AG09309 (cell line): ENCODE measurements around the gene CPNE7.

Experiments used
- DNase-seq: peaks from one replicate; pipeline ENCODE4 v3.0.0-alpha.2; 2010; ENCODE audit warnings: low read depth
- H3K4me3 ChIP-seq: 2 replicates; pipeline ENCODE4 v1.5.1; 2011; ENCODE audit warnings: mild to moderate bottlenecking, low read depth, low read length, moderate library complexity; ENCODE audit not compliant: control insufficient read depth
- TF ChIP-seq, protein P1 (sequence below): IDR thresholded peaks from 2 replicates; pipeline ENCODE4 v1.5.1; 2011; ENCODE audit warnings: mild to moderate bottlenecking, low read depth, low read length, inconsistent platforms; ENCODE audit not compliant: insufficient read depth, control insufficient read depth; ENCODE audit errors: missing control alignments

The CPNE7 gene

DNA sequence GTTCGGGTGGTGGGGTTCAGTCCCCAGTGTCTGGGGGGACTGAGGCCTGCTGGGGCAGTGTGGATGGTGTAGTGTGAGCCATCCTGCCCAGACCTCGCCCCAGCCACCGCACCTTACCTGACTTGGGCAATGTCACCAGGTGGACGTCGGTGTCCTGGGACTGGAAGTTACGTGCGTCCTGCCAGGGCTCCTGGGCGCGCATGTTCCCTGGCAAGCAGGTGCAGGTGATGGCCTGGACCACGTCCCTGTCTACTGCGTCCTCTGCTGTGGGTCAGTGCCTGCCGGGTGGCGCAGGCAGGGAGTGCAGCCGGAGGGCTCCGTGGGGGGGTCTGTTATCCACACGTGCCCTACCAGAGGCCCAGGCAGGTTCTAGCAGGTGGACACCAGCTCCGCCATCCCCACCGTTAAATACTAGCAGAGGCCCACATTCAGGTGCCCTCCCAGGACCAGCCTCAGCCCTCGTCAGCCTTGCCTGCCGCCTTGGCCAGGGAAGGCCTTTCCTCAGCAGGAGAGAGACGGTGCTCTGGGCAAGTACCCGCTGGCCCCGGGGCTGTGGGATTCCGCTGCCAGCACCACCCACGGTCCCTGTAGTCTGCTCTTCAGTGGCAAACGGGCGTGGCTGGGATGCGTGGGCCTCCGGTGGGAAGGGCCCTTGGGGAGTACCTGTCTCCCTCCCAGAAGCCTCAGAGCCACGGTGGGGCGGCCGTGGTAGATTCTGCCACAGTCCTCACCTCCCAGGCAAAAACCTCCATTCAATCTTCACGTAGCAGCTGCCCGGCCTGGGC is 29.8 kb downstream of the CPNE7 start:
- no peak for DNase-seq
- H3K4me3 ChIP-seq = no peak overlapping the region
- TF ChIP-seq, protein P1, sequence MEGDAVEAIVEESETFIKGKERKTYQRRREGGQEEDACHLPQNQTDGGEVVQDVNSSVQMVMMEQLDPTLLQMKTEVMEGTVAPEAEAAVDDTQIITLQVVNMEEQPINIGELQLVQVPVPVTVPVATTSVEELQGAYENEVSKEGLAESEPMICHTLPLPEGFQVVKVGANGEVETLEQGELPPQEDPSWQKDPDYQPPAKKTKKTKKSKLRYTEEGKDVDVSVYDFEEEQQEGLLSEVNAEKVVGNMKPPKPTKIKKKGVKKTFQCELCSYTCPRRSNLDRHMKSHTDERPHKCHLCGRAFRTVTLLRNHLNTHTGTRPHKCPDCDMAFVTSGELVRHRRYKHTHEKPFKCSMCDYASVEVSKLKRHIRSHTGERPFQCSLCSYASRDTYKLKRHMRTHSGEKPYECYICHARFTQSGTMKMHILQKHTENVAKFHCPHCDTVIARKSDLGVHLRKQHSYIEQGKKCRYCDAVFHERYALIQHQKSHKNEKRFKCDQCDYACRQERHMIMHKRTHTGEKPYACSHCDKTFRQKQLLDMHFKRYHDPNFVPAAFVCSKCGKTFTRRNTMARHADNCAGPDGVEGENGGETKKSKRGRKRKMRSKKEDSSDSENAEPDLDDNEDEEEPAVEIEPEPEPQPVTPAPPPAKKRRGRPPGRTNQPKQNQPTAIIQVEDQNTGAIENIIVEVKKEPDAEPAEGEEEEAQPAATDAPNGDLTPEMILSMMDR = no peak

DNA sequence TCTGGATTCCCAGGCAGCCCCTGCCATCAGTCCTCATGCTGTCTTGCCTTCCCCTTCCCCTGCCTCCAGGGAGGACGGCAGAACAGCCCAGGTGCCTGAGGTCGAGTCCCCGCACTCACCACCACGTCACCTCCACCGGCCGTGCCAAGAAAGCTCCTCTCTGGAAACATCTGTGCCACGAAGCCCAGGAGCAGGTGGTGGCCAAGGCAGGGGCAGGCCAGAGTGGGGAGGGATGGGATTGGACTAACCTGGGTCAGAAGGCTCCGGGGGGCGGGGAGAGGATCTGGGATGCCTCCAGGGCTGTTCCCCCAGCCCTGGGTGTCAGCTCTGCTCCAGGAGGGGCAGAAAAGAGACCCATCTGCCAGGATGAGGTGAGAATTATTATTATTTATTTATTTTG is 30.4 kb downstream of the CPNE7 start:
- H3K4me3 ChIP-seq = no peak overlapping the region
- no peak for DNase-seq
- TF ChIP-seq, protein P1 = no peak

DNA sequence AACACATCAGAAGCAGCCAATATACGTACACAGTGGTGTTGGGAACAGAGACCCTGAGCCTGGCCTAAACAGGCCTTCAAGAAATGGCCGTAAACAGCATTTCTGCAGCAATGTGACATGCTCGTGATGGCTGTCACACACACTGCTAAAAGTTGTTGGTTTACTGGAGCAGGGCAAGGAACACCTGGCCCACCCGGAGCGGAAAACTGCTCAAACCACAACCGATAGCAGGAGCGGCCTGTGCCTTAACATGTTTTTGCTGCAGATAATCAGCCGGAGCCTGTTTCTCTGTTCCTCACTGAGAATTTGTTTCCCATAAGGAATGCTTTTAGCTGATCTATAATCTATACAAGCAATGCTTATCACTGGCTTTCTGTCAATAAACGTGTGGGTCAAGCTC is 31.9 kb downstream of the CPNE7 start:
- H3K4me3 ChIP-seq = no peak overlapping the region
- no peak for DNase-seq
- TF ChIP-seq, protein P1 = no peak

DNA sequence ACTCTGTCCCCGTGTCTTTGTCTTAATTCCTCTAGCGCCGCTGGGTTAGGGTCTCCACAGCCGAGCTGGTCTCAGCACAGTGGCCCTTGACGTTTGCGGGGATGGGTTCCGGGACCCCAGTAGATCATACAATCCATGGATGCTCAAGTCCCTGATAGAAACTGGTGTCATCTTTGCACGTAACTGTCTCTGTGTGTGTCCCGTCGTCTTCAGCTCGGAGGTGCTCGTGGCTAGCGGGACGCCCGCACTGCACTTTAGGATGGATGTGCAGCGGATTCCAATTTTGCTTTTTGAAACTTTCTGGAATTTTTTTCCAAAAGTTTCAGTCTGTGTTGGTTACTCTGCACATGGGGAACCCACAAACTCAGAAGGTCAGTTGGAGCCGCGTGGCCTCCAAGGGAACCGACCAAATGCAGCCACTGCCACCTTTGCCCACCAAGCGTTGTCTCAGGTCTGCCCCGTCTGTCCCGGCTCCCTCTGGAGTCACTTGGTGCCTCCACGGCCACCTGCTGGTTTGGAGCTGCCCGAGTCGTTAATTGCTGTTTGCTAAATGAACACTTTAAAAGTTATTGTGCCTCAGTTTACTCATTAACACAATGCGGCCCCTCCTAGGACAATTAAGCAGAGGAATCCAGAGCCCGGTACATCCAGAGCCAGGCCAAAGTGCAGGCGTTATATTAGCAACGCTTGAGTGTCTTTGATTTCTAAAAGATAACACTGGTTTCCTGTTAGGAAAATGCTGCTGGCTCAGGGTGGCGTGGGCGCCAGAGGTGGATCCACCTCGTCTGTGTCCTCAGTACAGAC is 32.6 kb downstream of the CPNE7 start:
- H3K4me3 ChIP-seq = no peak overlapping the region
- no peak for DNase-seq
- TF ChIP-seq, protein P1 = no peak

DNA sequence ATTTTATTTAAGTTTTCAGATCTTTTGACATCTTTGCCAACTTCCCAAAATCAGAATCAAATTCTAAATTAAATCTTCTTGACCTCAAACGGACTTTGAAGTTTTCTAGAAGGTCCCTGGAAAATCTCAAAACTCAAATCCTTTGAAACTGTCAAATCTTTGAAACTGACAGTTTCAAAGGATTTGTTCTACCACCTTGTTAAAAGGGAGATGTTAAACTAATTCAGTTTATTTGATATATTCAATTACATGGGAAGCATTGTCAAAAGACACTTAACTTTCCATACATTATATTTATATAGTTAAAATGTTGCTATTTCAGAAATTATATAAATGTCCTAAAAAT is 34.5 kb downstream of the CPNE7 start:
- no peak for DNase-seq
- TF ChIP-seq, protein P1 = no peak

DNA sequence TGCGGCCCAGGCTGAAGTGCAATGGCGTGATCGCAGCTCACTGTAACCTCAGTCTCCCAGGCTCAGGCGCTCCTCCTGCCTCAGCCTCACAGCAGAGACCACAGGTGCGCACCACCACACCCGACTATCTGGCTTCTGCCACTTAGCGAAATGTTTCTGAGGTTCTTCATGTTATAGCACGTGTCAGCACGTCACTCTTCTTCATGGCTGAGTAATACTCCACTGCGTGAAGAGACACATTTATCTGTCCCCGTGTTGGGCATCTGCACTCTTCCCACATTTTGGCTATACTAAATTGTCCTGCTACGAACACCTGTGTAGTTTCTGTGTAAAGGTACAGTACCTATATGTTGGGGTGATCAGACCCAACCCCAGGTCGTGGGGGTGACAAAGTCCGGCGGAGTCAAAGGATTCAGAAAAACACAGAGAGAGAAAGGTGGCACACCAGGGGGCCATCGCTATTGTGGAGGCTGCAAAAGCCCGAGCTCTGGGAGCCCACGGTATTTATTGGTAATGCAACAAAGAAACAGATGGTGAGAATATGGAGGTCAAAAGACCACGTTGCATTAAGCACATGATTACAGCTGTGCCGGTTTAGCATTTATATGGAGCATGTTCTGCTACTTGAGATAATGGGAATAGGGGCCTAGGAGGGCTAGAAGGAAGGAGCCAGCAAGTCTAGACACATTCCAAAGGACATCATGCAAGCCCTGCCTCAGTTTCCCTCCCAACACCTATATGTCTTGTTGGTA is 37.0 kb downstream of the CPNE7 start:
- no peak for DNase-seq
- no peak overlapping the region for H3K4me3 ChIP-seq
- TF ChIP-seq, protein P1 = no peak

More for the DNA sequence above, 34.5 kb downstream of the CPNE7 start:
- H3K4me3 ChIP-seq = no peak overlapping the region
